Measurements from ENCODE around the gene DAB1.

The DAB1 gene

DNA sequence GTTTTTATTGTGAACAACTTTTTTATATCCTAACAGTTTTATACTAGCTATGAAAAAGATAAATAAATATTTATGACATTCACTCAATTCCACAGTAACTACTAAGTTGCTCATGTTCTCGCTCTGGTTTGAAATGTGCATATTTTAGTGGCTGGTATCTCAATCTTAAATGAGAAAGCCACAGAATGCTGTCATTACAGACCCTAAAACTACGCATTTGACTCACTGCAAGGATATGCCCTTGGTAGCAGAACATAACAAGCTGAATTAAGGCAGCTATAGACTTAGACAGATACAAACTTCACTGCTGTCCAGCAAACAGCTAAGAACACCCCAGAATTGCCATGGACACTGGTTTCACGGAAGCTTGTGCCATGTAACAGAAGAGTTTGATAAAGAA is 19.0 kb downstream of the DAB1 start:
- TF ChIP-seq, protein P1, sequence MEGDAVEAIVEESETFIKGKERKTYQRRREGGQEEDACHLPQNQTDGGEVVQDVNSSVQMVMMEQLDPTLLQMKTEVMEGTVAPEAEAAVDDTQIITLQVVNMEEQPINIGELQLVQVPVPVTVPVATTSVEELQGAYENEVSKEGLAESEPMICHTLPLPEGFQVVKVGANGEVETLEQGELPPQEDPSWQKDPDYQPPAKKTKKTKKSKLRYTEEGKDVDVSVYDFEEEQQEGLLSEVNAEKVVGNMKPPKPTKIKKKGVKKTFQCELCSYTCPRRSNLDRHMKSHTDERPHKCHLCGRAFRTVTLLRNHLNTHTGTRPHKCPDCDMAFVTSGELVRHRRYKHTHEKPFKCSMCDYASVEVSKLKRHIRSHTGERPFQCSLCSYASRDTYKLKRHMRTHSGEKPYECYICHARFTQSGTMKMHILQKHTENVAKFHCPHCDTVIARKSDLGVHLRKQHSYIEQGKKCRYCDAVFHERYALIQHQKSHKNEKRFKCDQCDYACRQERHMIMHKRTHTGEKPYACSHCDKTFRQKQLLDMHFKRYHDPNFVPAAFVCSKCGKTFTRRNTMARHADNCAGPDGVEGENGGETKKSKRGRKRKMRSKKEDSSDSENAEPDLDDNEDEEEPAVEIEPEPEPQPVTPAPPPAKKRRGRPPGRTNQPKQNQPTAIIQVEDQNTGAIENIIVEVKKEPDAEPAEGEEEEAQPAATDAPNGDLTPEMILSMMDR (IDR thresholded peaks at IDR 0.05; ENCODE audit: low read depth, low read length, missing control alignments) = no peak
- no peak for DNase-seq (ENCODE audit: extremely low read depth, low read depth)
- H3K4me3 ChIP-seq (replicated peaks; ENCODE audit: low read depth, low read length) = no peak overlapping the region

DNA sequence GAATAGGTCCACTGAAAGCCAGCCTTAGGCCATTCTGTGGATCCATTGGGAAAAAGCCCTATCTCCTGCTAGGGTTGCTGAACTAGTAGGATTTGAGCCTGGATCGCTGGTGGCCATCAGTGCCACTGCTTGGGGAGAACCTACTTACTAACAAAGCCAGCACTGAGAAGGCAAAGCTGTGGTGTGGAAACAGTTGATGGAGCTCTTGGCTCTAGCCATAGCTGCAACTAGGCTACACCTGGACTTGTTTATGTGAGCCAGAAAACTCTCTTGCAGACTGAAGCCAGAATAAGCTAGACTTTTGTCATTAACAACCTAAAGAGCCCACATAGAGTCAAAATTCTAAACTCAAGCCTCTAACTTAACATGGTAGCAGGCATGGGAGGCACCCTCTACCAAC is 20.7 kb downstream of the DAB1 start:
- no peak overlapping the region for H3K4me3 ChIP-seq (replicated peaks; ENCODE audit: low read depth, low read length)
- DNase-seq (ENCODE audit: extremely low read depth, low read depth) = no peak
- TF ChIP-seq, protein P1 (IDR thresholded peaks at IDR 0.05; ENCODE audit: low read depth, low read length, missing control alignments) = no peak

DNA sequence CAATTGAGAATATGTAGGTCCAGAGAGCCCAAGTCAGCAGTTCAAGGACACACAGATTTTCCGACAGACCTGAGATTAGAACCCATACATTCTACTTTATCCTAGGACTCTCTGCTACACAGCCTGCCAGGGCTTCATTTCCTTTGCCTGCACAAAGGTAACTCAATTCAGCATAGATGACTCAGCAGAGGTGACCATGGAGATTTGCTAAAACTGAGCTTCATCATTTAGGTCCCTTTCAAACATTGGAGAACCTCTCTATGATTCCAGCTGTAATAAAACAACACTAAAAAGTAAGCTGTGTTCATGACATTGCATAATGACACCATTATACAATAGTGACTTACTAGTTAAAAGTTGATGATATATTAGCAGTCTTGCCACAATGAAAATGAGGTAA is 22.2 kb downstream of the DAB1 start:
- DNase-seq (ENCODE audit: extremely low read depth, low read depth) = no peak
- TF ChIP-seq, protein P1 (IDR thresholded peaks at IDR 0.05; ENCODE audit: low read depth, low read length, missing control alignments) = no peak
- H3K4me3 ChIP-seq (replicated peaks; ENCODE audit: low read depth, low read length) = no peak overlapping the region

DNA sequence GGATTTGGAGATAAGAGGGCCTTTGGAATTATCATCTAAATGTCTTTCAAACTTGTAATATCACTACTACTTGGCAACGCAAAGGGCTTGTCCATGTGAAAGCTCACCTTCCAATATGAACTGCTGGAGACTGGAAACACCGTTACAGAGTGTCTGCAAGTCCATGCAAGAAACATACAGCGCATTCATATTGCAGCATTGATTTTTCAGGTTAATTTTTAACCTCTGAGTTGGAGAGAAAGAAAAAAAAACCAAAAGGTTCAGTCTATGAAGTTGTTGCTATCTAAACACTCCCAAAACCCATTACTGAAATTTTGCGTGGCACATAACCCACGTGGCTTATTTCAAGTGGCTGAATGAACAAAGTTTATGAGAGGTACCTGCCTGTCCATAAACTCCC is 23.8 kb downstream of the DAB1 start:
- TF ChIP-seq, protein P1 (IDR thresholded peaks at IDR 0.05; ENCODE audit: low read depth, low read length, missing control alignments) = no peak
- no peak overlapping the region for H3K4me3 ChIP-seq (replicated peaks; ENCODE audit: low read depth, low read length)
- DNase-seq (ENCODE audit: extremely low read depth, low read depth) = no peak

DNA sequence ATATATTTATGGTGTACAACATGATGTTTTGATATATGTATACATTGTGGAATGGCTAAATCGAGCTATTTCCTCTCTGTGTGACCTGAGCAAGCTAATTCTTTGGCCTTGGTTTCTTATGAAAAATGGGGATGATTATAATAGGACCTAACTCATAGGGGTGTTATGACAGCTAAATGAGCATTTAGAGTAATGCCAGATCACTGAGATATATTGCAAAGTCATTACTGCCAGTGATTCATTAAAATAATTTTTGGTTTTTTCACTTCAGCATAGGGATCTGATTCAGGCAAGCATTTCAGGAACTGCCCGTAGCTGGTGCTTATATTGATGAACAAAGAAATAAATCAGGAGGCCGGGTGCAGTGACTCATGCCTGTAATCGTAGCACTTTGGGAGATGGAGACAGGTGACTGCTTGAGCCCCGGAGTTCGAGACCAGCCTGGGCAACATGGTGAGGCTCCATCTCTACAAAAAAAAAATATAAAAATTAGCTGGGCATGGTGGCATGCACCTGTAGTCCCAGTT is 30.7 kb downstream of the DAB1 start:
- H3K4me3 ChIP-seq (replicated peaks; ENCODE audit: low read depth, low read length) = no peak overlapping the region
- TF ChIP-seq, protein P1 (IDR thresholded peaks at IDR 0.05; ENCODE audit: low read depth, low read length, missing control alignments) = no peak
- no peak for DNase-seq (ENCODE audit: extremely low read depth, low read depth)

DNA sequence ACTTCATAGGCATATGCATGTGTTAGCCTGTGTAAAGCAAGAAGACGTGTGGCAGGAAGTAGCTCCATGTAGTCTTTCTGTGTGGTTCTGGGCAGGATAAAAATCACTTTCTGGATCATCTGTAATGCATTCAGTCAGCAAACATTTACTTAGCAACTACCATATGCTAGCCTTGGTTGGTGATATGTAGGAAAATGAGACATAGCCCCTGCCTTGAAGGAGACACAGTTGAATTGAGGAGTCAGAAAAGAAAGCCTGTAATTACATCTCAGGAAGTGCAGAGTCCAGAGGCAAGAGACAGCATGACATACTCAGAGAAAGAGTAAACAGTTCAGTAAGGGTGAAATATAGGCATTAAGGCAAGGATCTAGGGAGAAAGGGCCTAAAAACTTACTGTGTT is 38.5 kb downstream of the DAB1 start:
- DNase-seq (ENCODE audit: extremely low read depth, low read depth) = no peak
- no peak overlapping the region for H3K4me3 ChIP-seq (replicated peaks; ENCODE audit: low read depth, low read length)
- TF ChIP-seq, protein P1 (IDR thresholded peaks at IDR 0.05; ENCODE audit: low read depth, low read length, missing control alignments) = no peak

DNA sequence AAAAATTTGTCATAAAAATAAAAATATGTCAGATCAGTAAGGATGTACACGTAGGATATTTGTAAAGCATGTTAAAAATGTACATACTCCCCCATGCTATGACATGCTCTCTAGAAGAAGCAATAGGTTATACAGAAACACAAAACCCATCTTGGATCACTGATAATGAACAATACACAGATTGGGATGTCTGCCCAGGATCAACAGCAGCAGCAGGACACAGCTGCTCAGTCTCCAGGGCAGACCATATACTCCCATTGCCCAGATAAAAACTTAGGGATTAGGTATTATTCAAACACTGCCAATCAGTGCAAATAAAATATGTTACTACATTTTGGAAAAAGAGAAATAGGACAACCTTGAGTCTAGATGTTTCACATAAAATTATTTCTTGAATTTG is 39.0 kb downstream of the DAB1 start:
- TF ChIP-seq, protein P1 (IDR thresholded peaks at IDR 0.05; ENCODE audit: low read depth, low read length, missing control alignments) = no peak
- DNase-seq (ENCODE audit: extremely low read depth, low read depth) = no peak
- H3K4me3 ChIP-seq (replicated peaks; ENCODE audit: low read depth, low read length) = no peak overlapping the region
